Activated CD4-positive, alpha-beta T cell treated with anti-CD3 and anti-CD28 coated beads, Interleukin-2, Interleukin-6, amounts not matched to agents 100 ng/mL and 50 ng/mL, durations not matched to agents 16 hours and 8 hours (primary cell): ENCODE data around the gene ORM2.

Experiments
- DNase-seq: peaks from one replicate; pipeline ENCODE4 v3.0.0-alpha.2; 2020

Gene ORM2

GRCh38 chr9:114355821-114356220 is 26.2 kb downstream of the ORM2 start:
- no peak for DNase-seq

DNA sequence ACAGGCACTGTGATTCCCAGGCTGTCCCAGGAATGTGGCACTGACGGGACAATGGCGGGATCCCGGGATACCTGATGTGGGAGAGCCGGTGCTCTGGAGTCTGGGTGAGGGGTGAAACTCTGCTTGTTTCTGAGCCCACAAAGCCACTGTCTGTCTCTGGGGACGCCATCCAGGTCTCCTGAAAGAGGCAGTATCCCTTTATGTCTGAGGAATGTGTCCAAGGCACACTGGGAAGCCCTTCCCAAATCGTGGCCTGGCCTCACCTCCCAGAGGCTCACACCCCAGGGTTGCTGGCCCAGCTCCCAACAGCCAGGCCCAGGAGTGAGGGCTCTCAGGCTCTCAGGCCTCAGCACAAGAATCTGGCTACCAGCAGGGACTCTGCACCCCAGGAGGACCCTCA is 27.1 kb downstream of the ORM2 start:
- no peak for DNase-seq

GRCh38 chr9:114357360-114357759 is 27.7 kb downstream of the ORM2 start:
- no peak for DNase-seq

- DNase-seq: no peak
These were observed 28.3 kb downstream of the ORM2 start for GRCh38 chr9:114357911-114358328.

GRCh38 chr9:114359801-114360200 is 30.1 kb downstream of the ORM2 start:
- no peak for DNase-seq

- no peak for DNase-seq
These were observed 31.9 kb downstream of the ORM2 start for GRCh38 chr9:114361542-114361941.

- DNase-seq: no peak
These were observed 32.7 kb downstream of the ORM2 start for GRCh38 chr9:114362394-114362793.

DNA sequence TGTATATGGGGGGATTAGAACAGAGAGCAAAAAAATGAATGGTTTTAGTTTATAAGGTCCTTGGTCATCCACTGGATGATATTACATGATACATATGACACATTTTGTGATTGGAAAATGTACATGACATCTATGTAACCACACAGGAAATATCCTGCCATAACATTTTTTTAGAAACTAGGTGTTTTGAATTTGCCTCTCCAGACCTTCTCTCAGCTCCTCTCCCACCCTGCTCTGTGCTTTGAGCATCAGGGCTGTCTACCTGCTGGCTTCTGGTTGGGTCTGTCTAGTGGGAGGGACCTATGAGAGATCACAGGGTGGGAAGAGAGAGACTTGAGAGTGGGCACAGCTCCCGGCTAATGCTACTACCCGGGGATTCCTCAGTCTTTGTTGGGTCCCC is 33.8 kb downstream of the ORM2 start:
- DNase-seq: peak; percentile 35

GRCh38 chr9:114364134-114365041 is 34.7 kb downstream of the ORM2 start:
- DNase-seq: peak; percentile 50

GRCh38 chr9:114365194-114365593 is 35.5 kb downstream of the ORM2 start:
- no peak for DNase-seq

DNA sequence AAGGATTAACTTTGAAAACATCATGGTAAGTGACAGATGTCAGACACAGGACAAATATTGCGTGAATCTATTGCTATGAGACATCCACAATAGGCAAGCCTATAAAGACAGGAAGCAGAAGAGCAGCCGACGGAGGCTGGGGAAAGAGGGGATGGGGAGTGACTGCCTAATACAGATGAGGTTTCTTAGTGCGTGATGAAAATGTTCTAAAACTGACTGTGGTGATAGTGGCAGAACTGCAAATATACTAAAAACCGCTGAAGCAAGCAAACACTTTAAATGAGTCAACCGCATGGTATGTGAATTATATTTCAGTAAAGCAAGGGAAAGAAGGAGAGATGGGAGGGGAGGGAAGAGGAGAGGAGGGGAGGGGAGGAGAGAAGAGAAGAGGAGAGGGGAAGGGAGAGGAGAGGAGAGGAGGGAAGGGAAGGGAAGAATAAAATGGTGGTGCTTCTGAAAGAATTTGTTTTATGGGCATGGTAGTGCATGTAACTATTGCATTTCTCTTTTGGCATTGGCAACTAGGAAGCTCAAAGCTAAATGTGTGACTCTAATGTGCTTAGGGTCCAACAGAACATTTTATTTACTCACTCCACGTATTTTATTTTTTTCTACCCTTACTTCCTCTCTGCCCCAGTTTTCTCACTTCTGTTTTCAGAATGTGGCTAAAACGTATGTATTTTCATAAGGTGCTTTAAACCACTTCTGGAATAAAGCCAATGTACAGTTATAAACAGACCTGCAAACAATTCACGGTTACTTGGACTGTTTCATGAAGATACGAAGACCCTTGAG is 36.9 kb downstream of the ORM2 start:
- DNase-seq: peak; percentile 72

GRCh38 chr9:114367366-114367765 is 37.7 kb downstream of the ORM2 start:
- peak; percentile 8 for DNase-seq

GRCh38 chr9:114367772-114368569 is 38.3 kb downstream of the ORM2 start:
- peak; percentile 9 for DNase-seq

- DNase-seq: no peak
These were observed 39.8 kb downstream of the ORM2 start for GRCh38 chr9:114369216-114370130.

DNA sequence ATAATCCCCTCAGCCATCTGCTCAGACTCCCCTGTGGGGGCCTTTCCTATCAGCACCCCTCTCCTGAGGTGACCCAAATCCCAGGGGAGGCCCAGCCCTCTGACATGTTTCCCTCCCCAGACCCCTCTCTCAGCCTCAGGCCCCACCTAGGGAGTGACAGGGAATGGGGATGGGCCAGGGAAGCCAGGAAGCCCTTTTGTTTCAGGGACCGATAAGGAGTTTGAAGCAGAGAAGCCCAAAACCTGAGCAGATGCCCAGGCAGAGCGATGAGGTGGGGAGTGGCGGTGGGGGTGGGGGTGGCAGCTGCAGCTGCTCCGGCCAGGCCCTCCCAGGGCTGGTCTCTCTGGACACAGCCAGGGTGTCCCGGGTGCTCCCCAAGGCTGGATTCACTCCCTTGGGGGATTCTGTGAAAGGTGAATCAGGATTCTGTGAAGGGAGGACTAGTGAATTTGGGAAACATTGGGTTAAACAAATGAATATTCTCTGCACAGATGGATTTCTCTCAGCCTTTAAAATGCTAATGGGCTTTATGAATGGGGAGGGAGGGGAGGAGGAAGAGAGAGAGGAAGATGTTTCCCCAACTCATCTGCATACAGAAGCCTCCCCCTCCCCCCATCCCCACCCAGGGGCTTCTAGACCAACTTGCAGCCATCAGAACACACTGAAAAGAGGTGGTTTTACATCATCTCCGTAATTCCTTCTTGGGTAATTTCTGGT is 40.7 kb downstream of the ORM2 start:
- no peak for DNase-seq

DNA sequence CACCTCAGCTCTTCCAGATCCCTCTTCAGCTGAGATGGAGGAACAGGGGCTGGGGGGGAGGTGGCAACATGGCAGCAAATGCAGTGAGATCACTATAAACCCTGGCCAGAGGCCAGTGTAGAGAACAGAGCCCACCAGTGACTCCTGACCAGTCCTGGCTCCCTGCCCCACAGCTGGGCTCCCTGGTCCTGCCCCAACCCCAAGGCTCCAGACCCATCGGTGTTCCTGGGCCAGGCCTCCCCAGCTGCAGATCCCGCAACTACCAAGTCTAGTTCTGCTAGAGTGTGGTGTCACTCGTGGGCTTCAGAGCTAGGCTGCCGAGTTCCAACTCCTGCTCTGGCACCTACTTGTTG is 41.3 kb downstream of the ORM2 start:
- no peak for DNase-seq

DNA sequence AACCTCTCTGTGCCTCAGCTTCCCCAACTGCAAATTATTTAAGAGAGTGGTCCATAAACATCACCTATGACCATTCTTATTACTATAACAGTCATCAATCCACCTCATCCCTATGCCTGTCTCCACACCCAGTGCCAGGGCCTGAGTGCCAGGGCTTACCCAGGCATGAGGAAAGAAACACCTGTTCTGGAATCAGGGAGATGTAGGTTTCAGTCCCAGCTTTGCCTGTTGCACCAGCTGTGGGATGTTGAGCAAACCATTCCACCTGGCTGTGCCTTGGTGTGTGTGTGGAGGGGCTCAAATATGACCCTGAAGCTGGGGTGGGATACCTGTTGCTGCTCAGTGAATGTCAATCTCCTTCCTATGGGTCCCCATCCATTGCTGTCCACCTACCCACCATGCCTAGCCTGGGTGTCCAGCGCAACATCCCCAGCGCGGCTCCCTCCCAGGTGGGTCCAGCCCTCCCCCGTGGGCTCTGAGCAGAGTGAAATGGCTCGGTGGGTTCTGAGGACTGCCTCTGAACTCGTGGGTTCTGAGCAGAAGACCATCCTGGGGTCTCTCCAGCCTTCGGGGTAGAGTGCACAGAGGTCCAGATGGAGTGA is 41.8 kb downstream of the ORM2 start:
- DNase-seq: no peak

DNA sequence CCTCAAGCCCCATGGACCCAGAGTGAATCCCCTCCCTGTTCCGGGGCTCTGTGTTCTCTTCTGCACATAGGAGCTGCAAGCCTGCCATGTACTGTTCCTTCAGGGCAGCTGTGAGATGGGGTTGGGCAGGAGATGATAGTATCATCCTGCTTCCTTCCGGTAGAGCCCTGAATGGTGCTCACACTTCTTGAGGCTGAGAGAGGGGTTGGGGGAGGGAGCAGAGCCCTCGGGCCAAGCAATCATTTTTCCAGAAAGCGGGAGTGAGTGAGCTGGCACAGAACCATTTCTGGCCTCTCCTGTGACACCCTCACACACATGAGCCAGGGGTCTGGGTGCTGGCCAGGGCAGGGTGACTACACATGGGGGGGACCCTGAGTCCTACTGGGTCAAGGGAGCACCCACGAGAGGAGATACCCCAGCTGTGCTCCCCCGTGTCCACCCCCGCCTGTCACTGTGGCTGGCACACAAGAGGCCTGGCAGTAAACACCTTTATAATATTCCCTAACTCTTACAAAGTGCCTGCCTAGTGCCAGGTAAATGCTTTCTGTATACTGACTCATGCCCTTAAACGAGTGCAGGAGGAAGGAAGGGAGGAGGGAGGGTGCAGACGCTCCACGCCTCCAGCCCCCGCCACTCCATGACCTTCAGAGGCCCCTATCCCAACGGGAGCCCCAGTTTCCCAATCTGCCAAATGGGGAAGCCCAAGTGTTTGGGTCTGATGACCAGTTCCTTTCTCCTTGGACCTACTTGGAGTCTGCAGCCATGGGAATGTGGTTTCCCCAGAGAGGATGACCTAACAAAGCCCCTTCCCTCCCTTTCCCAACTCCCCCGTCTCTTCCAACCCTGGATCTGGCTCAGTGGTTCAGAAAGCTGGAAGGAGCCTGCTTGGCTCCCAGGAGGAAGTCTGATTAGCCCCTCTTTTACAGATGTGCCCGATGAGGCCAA is 42.6 kb downstream of the ORM2 start:
- peak; percentile 83 for DNase-seq

GRCh38 chr9:114372921-114373448 is 43.3 kb downstream of the ORM2 start:
- DNase-seq: peak; percentile 94
